ENCODE measurements around the gene DOCK3. TPM values are rescaled to one million over a fixed set of nuclear protein-coding genes. Genes with fewer than 3 reads are reported as not detected.

Gene DOCK3
- total RNA-seq, 1 experiment from 2014 or later = 5.6 TPM

- H3K9me3 Mint-ChIP-seq = peaks cover 41% of the 10 kb centered on the region
- no peak for DNase-seq (ENCODE audit: low spot score)
- ChIA-PET POLR2A (no interaction called here), CTCF (no interaction called here)
- ATAC-seq = no peak
- no peaks in the 10 kb centered on the region for H3K4me1 Mint-ChIP-seq
- H3K27ac Mint-ChIP-seq = no peak overlapping the region
- no peak overlapping the region for H3K4me3 Mint-ChIP-seq
- H3K36me3 Mint-ChIP-seq = peaks cover 38% of the 10 kb centered on the region
- TF ChIP-seq ZNF416 (CRISPR knock-in tag; IDR thresholded peaks at IDR 0.05) (no peak), ERG (CRISPR knock-in tag; IDR thresholded peaks at IDR 0.05) (no peak), TP53 (CRISPR knock-in tag; IDR thresholded peaks at IDR 0.05) (no peak), NR2C2 (CRISPR knock-in tag; IDR thresholded peaks at IDR 0.05) (no peak), RORB (CRISPR knock-in tag; IDR thresholded peaks at IDR 0.05) (no peak), ZNF532 (CRISPR knock-in tag; IDR thresholded peaks at IDR 0.05; ENCODE audit: borderline replicate concordance) (no peak), ZNF232 (CRISPR knock-in tag; IDR thresholded peaks at IDR 0.05) (no peak), JAZF1 (CRISPR knock-in tag; IDR thresholded peaks at IDR 0.05) (no peak)
- TF ChIP-seq, protein P1, sequence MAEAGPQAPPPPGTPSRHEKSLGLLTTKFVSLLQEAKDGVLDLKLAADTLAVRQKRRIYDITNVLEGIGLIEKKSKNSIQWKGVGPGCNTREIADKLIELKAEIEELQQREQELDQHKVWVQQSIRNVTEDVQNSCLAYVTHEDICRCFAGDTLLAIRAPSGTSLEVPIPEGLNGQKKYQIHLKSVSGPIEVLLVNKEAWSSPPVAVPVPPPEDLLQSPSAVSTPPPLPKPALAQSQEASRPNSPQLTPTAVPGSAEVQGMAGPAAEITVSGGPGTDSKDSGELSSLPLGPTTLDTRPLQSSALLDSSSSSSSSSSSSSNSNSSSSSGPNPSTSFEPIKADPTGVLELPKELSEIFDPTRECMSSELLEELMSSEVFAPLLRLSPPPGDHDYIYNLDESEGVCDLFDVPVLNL (CRISPR knock-in tag; IDR thresholded peaks at IDR 0.05; ENCODE audit: borderline replicate concordance, low read depth) = no peak
- TF ChIP-seq, protein P2, sequence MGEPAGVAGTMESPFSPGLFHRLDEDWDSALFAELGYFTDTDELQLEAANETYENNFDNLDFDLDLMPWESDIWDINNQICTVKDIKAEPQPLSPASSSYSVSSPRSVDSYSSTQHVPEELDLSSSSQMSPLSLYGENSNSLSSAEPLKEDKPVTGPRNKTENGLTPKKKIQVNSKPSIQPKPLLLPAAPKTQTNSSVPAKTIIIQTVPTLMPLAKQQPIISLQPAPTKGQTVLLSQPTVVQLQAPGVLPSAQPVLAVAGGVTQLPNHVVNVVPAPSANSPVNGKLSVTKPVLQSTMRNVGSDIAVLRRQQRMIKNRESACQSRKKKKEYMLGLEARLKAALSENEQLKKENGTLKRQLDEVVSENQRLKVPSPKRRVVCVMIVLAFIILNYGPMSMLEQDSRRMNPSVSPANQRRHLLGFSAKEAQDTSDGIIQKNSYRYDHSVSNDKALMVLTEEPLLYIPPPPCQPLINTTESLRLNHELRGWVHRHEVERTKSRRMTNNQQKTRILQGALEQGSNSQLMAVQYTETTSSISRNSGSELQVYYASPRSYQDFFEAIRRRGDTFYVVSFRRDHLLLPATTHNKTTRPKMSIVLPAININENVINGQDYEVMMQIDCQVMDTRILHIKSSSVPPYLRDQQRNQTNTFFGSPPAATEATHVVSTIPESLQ (CRISPR knock-in tag; IDR thresholded peaks at IDR 0.05) = no peak
- TF ChIP-seq, protein P3, sequence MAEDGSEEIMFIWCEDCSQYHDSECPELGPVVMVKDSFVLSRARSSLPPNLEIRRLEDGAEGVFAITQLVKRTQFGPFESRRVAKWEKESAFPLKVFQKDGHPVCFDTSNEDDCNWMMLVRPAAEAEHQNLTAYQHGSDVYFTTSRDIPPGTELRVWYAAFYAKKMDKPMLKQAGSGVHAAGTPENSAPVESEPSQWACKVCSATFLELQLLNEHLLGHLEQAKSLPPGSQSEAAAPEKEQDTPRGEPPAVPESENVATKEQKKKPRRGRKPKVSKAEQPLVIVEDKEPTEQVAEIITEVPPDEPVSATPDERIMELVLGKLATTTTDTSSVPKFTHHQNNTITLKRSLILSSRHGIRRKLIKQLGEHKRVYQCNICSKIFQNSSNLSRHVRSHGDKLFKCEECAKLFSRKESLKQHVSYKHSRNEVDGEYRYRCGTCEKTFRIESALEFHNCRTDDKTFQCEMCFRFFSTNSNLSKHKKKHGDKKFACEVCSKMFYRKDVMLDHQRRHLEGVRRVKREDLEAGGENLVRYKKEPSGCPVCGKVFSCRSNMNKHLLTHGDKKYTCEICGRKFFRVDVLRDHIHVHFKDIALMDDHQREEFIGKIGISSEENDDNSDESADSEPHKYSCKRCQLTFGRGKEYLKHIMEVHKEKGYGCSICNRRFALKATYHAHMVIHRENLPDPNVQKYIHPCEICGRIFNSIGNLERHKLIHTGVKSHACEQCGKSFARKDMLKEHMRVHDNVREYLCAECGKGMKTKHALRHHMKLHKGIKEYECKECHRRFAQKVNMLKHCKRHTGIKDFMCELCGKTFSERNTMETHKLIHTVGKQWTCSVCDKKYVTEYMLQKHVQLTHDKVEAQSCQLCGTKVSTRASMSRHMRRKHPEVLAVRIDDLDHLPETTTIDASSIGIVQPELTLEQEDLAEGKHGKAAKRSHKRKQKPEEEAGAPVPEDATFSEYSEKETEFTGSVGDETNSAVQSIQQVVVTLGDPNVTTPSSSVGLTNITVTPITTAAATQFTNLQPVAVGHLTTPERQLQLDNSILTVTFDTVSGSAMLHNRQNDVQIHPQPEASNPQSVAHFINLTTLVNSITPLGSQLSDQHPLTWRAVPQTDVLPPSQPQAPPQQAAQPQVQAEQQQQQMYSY (CRISPR knock-in tag; IDR thresholded peaks at IDR 0.05) = no peak
- TF ChIP-seq, protein P4, sequence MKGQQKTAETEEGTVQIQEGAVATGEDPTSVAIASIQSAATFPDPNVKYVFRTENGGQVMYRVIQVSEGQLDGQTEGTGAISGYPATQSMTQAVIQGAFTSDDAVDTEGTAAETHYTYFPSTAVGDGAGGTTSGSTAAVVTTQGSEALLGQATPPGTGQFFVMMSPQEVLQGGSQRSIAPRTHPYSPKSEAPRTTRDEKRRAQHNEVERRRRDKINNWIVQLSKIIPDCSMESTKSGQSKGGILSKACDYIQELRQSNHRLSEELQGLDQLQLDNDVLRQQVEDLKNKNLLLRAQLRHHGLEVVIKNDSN (CRISPR knock-in tag; IDR thresholded peaks at IDR 0.05) = no peak
- H3K27me3 Mint-ChIP-seq (ENCODE audit: low read depth) = no peaks in the 10 kb centered on the region
Observed at GRCh38 chr3:51282931-51283330, 608.2 kb downstream of the DOCK3 start.

GRCh38 chr3:51283421-51283820 lies 608.7 kb downstream of the DOCK3 start:
- Mint-ChIP-seq H3K4me1 (no peaks in the 10 kb centered on the region), H3K27me3 (ENCODE audit: low read depth) (no peaks in the 10 kb centered on the region), H3K36me3 (peaks cover 40% of the 10 kb centered on the region), H3K4me3 (no peak overlapping the region), H3K9me3 (peaks cover 42% of the 10 kb centered on the region), H3K27ac (no peak overlapping the region)
- ChIA-PET CTCF (no interaction called here), POLR2A (no interaction called here)
- no peak for ATAC-seq
- no peak for DNase-seq (ENCODE audit: low spot score)
- TF ChIP-seq ZNF425 (CRISPR knock-in tag; conservative IDR thresholded peaks at IDR 0.05) = no peak
- no peak for TF ChIP-seq RORB (CRISPR knock-in tag; IDR thresholded peaks at IDR 0.05)
- TF ChIP-seq SP1 (CRISPR knock-in tag; conservative IDR thresholded peaks at IDR 0.05) = no peak
- TF ChIP-seq E2F5 (CRISPR knock-in tag; IDR thresholded peaks at IDR 0.05) = no peak
- TF ChIP-seq GTF2I (CRISPR knock-in tag; conservative IDR thresholded peaks at IDR 0.05) = no peak

Data from WTC11 (cell line).